T-helper 1 cell treated with Interleukin-12 subunit alpha and Interleukin-12 subunit beta and Interleukin-4 antibody, amounts not matched to agents 30 μg/mL and 1 μg/mL, for 36 hours (primary cell): Measurements from ENCODE around the gene AK9.

Experiments used
- H3K27ac Mint-ChIP-seq: one replicate; pipeline ENCODE4 v1.8.0; 2021; ENCODE audit warnings: mild to moderate bottlenecking, mixed read lengths
- H3K27me3 Mint-ChIP-seq: one replicate; pipeline ENCODE4 v1.8.0; 2021; ENCODE audit warnings: low read depth, mixed read lengths
- H3K36me3 Mint-ChIP-seq: one replicate; pipeline ENCODE4 v1.8.0; 2021; ENCODE audit warnings: low read depth, mixed read lengths
- H3K4me1 Mint-ChIP-seq: one replicate; pipeline ENCODE4 v1.8.0; 2021; ENCODE audit warnings: low read depth, mixed read lengths
- H3K4me3 Mint-ChIP-seq: one replicate; pipeline ENCODE4 v1.8.0; 2021; ENCODE audit warnings: mild to moderate bottlenecking, moderate library complexity, mixed read lengths
- H3K9me3 Mint-ChIP-seq: one replicate; pipeline ENCODE4 v1.8.0; 2021; ENCODE audit warnings: mixed read lengths

Gene AK9

GRCh38 chr6:109503327-109504224 is 187.4 kb downstream of the AK9 start:
- Mint-ChIP-seq H3K36me3 (no peaks in the 10 kb centered on the region), H3K27me3 (peaks cover 15% of the 10 kb centered on the region), H3K4me1 (no peaks in the 10 kb centered on the region), H3K9me3 (no peaks in the 10 kb centered on the region), H3K4me3 (no peak overlapping the region), H3K27ac (no peak overlapping the region)

- Mint-ChIP-seq H3K4me1 (peaks cover 18% of the 10 kb centered on the region), H3K36me3 (no peaks in the 10 kb centered on the region), H3K27ac (no peak overlapping the region), H3K9me3 (no peaks in the 10 kb centered on the region), H3K27me3 (peaks cover 7% of the 10 kb centered on the region), H3K4me3 (no peak overlapping the region)
These were observed 192.1 kb downstream of the AK9 start for GRCh38 chr6:109498936-109499335.

- Mint-ChIP-seq H3K36me3 (no peaks in the 10 kb centered on the region), H3K27me3 (peaks cover 7% of the 10 kb centered on the region), H3K27ac (no peak overlapping the region), H3K4me3 (no peak overlapping the region), H3K4me1 (peaks cover 22% of the 10 kb centered on the region), H3K9me3 (no peaks in the 10 kb centered on the region)
These were observed 192.9 kb downstream of the AK9 start for GRCh38 chr6:109498052-109498451.

- Mint-ChIP-seq H3K27ac (no peak overlapping the region), H3K4me1 (peaks cover 31% of the 10 kb centered on the region), H3K4me3 (no peak overlapping the region), H3K36me3 (no peaks in the 10 kb centered on the region), H3K9me3 (no peaks in the 10 kb centered on the region), H3K27me3 (peaks cover 3% of the 10 kb centered on the region)
These were observed 194.8 kb downstream of the AK9 start for GRCh38 chr6:109496036-109496772.

- no peak overlapping the region for H3K27ac Mint-ChIP-seq
These were observed 197.1 kb downstream of the AK9 start for GRCh38 chr6:109493865-109494264.

GRCh38 chr6:109491207-109491938 is 199.6 kb downstream of the AK9 start:
- Mint-ChIP-seq H3K36me3 (no peaks in the 10 kb centered on the region), H3K27me3 (peaks cover 7% of the 10 kb centered on the region), H3K4me1 (peaks cover 33% of the 10 kb centered on the region), H3K9me3 (no peaks in the 10 kb centered on the region), H3K4me3 (peak overlapping the region; percentile 66), H3K27ac (peak overlapping the region; percentile 91)

More at GRCh38 chr6:109493865-109494264, 197.1 kb downstream of the AK9 start:
- no peak overlapping the region for H3K4me3 Mint-ChIP-seq
- H3K9me3 Mint-ChIP-seq = no peaks in the 10 kb centered on the region
- H3K36me3 Mint-ChIP-seq = no peaks in the 10 kb centered on the region
- H3K4me1 Mint-ChIP-seq = peaks cover 41% of the 10 kb centered on the region
- H3K27me3 Mint-ChIP-seq = peaks cover 3% of the 10 kb centered on the region

GRCh38 chr6:109490713-109491112 is 200.3 kb downstream of the AK9 start:
- peak overlapping the region; percentile 66 for H3K4me3 Mint-ChIP-seq
- peaks cover 7% of the 10 kb centered on the region for H3K27me3 Mint-ChIP-seq
- peaks cover 30% of the 10 kb centered on the region for H3K4me1 Mint-ChIP-seq
- no peaks in the 10 kb centered on the region for H3K9me3 Mint-ChIP-seq
- H3K27ac Mint-ChIP-seq = peak overlapping the region; percentile 91
- H3K36me3 Mint-ChIP-seq = no peaks in the 10 kb centered on the region

- no peaks in the 10 kb centered on the region for H3K9me3 Mint-ChIP-seq
- no peak overlapping the region for H3K27ac Mint-ChIP-seq
- H3K27me3 Mint-ChIP-seq = peaks cover 4% of the 10 kb centered on the region
- no peak overlapping the region for H3K4me3 Mint-ChIP-seq
- H3K36me3 Mint-ChIP-seq = no peaks in the 10 kb centered on the region
- H3K4me1 Mint-ChIP-seq = peaks cover 31% of the 10 kb centered on the region
These were observed 203.0 kb downstream of the AK9 start for GRCh38 chr6:109488001-109488400.

GRCh38 chr6:109486068-109486467 is 204.9 kb downstream of the AK9 start:
- Mint-ChIP-seq H3K36me3 (peaks cover 12% of the 10 kb centered on the region), H3K4me3 (no peak overlapping the region), H3K4me1 (peaks cover 31% of the 10 kb centered on the region), H3K27ac (no peak overlapping the region), H3K9me3 (no peaks in the 10 kb centered on the region), H3K27me3 (peaks cover 4% of the 10 kb centered on the region)

GRCh38 chr6:109485266-109485935 is 205.6 kb downstream of the AK9 start:
- no peak overlapping the region for H3K27ac Mint-ChIP-seq
- peaks cover 19% of the 10 kb centered on the region for H3K36me3 Mint-ChIP-seq
- H3K4me3 Mint-ChIP-seq = no peak overlapping the region
- H3K9me3 Mint-ChIP-seq = no peaks in the 10 kb centered on the region
- H3K27me3 Mint-ChIP-seq = peaks cover 4% of the 10 kb centered on the region
- peaks cover 32% of the 10 kb centered on the region for H3K4me1 Mint-ChIP-seq

GRCh38 chr6:109484122-109484521 is 206.9 kb downstream of the AK9 start:
- Mint-ChIP-seq H3K27me3 (peaks cover 4% of the 10 kb centered on the region), H3K4me1 (peaks cover 37% of the 10 kb centered on the region), H3K27ac (peak overlapping the region; percentile 47), H3K9me3 (no peaks in the 10 kb centered on the region), H3K36me3 (peaks cover 28% of the 10 kb centered on the region), H3K4me3 (peak overlapping the region; percentile 73)

- peak overlapping the region; percentile 73 for H3K4me3 Mint-ChIP-seq
- H3K36me3 Mint-ChIP-seq = peaks cover 32% of the 10 kb centered on the region
- H3K9me3 Mint-ChIP-seq = no peaks in the 10 kb centered on the region
- H3K27ac Mint-ChIP-seq = peak overlapping the region; percentile 47
- peaks cover 4% of the 10 kb centered on the region for H3K27me3 Mint-ChIP-seq
- peaks cover 41% of the 10 kb centered on the region for H3K4me1 Mint-ChIP-seq
These were observed 207.3 kb downstream of the AK9 start for GRCh38 chr6:109483735-109484057.

- Mint-ChIP-seq H3K27ac (peak within 1 kb of the TSS; percentile 86), H3K27me3 (peaks cover 4% of the 10 kb centered on the region), H3K4me3 (peak within 1 kb of the TSS; percentile 96), H3K9me3 (no peaks in the 10 kb centered on the region), H3K4me1 (peaks cover 46% of the 10 kb centered on the region), H3K36me3 (peaks cover 37% of the 10 kb centered on the region)
These were observed 207.9 kb downstream of the AK9 start, which contains the start of gene ZBTB24 for GRCh38 chr6:109482905-109483734. Gene ZBTB24, minus strand, starts transcription at chr6:109483219. Its CDS starts 1,193 bp downstream, at chr6:109482026.
